GM12892 (cell line): ENCODE data around the gene MYH9.

Experiments used
- POLR2A ChIP-seq: IDR thresholded peaks from 2 replicates; pipeline ENCODE4 v1.6.1; 2011; ENCODE audit warnings: low read depth, low read length, control low read depth
- POLR2AphosphoS5 ChIP-seq: IDR thresholded peaks from 2 replicates; pipeline ENCODE4 v1.6.1; 2011; ENCODE audit warnings: low read depth, low read length, control low read depth
- TAF1 ChIP-seq: IDR thresholded peaks from 2 replicates; pipeline ENCODE4 v1.6.1; 2011; ENCODE audit warnings: low read depth, mild to moderate bottlenecking, control low read depth, low read length, borderline replicate concordance

DNA sequence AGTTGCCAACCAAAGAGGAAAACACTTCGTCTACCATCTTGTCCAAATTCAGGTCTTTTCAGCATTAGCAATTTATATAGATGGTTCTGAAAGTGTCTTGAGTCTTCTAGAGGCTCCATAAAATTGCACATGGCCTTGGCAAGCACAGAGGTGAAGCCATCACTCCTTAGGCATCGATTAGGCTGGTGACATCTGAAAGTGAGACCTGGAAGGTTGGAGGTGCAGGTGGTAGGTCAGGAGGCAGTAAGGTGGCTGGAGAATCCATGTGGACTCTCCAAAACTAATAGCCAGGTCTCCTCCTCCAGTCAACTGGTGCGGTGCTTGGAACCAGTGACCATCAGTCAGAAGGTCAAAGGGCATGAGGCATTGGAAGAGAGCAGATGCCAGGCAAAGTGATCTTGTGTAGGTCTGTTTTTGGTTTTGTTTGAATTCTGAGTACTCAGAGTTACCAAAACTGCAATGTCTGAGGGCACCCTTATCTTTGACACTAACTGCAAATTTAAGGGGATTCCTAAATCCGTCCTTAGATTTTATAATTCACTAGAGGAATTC, 141.9 kb downstream of the MYH9 start:
- TF ChIP-seq POLR2A (no peak), POLR2AphosphoS5 (no peak), TAF1 (no peak)
